Smooth muscle cell (in vitro differentiated cells): ENCODE data around the gene USP15. TPM values are rescaled to one million over a fixed set of nuclear protein-coding genes. Genes with fewer than 3 reads are reported as not detected.
"Not testable (repeated sequence)": the region's sequence is repeated elsewhere in the genome, so short reads cannot be mapped to it uniquely, and the experiment has no call there.

Experiments
- DNase-seq: peaks from one replicate; lab custom pipeline; 2025; ENCODE audit not compliant: unreplicated experiment; lab: John Stamatoyannopoulos, UW
- H2AFZ ChIP-seq: fragments of 200-600 bp; sonication (generic); 2 replicates; pipeline ENCODE4 v1.6.0; 2016; ENCODE audit warnings: antibody characterized with exemption, low read depth, mild to moderate bottlenecking
- H3F3A ChIP-seq: fragments of 200-600 bp; sonication (generic); 2 replicates; pipeline ENCODE4 v1.6.0; 2017; ENCODE audit warnings: antibody characterized with exemption, low read depth
- H3K27ac ChIP-seq: fragments of 200-600 bp; sonication (generic); 2 replicates; pipeline ENCODE4 v1.5.1; 2016; ENCODE audit warnings: low read depth, mild to moderate bottlenecking
- H3K27me3 ChIP-seq: fragments of 200-600 bp; sonication (generic); 2 replicates; pipeline ENCODE4 v1.6.1; 2016; ENCODE audit warnings: low read depth, mild to moderate bottlenecking
- H3K36me3 ChIP-seq: fragments of 200-600 bp; sonication (generic); 2 replicates; pipeline ENCODE4 v1.5.1; 2016; ENCODE audit warnings: low read depth
- H3K4me1 ChIP-seq: fragments of 200-600 bp; sonication (generic); 2 replicates; pipeline ENCODE4 v1.5.1; 2016; ENCODE audit warnings: low read depth
- H3K4me2 ChIP-seq: fragments of 200-600 bp; sonication (generic); 2 replicates; pipeline ENCODE4 v1.6.0; 2016; ENCODE audit warnings: mild to moderate bottlenecking
- H3K4me3 ChIP-seq: fragments of 200-600 bp; sonication (generic); 2 replicates; pipeline ENCODE4 v1.5.1; 2016; ENCODE audit warnings: mild to moderate bottlenecking
- H3K79me2 ChIP-seq: fragments of 200-600 bp; sonication (generic); 2 replicates; pipeline ENCODE4 v1.6.0; 2016; ENCODE audit warnings: low read depth, mild to moderate bottlenecking
- H3K9ac ChIP-seq: fragments of 200-600 bp; sonication (generic); 2 replicates; pipeline ENCODE4 v1.6.0; 2016; ENCODE audit warnings: low read depth
- H3K9me3 ChIP-seq: fragments of 200-600 bp; sonication (generic); replicated peaks from 2 replicates; pipeline ENCODE4 v1.5.1; 2016; ENCODE audit warnings: low read depth
- H4K20me1 ChIP-seq: fragments of 200-600 bp; sonication (generic); 2 replicates; pipeline ENCODE4 v1.6.0; 2016; ENCODE audit warnings: low read depth
- CTCF ChIP-seq: fragments of 200-600 bp; sonication (generic); IDR thresholded peaks from 2 replicates; pipeline ENCODE4 v1.5.1; 2017; ENCODE audit warnings: borderline replicate concordance, mild to moderate bottlenecking, antibody characterized with exemption; ENCODE audit not compliant: insufficient read depth, poor library complexity, severe bottlenecking
- WGBS: methylation state at CpG from one replicate; pipeline ENCODE4 v1.1.7; 2016; ENCODE audit warnings: low lambda C conversion rate; 5-methylcytosine and 5-hydroxymethylcytosine counted together
- polyA plus RNA-seq: library from polyadenylated mRNA; unstranded; fragments of >200 nt; fragmentation: Nextera tagmentation; extraction: Ambion mirVana; gene quantifications from 2 replicates; pipeline ENCODE4 v1.2.1, GENCODE V29; 2016
- total RNA-seq: library from RNA; depleted of rRNA; stranded (reverse); fragments of >200 nt; gene quantifications from 2 replicates; pipeline ENCODE4 v1.2.3, GENCODE V29; 2014

Gene USP15
- total and polyA plus RNA-seq, 2 experiments from 2014 or later = 28.7 to 53.5 TPM

- DNase-seq = no peak
- no peaks in the 10 kb centered on the region for H3K27me3 ChIP-seq
- peaks cover 14% of the 10 kb centered on the region for H3K79me2 ChIP-seq
- H3K9ac ChIP-seq = no peak overlapping the region
- no peak overlapping the region for H3K27ac ChIP-seq
- H3K4me1 ChIP-seq = no peaks in the 10 kb centered on the region
- no peaks in the 10 kb centered on the region for H3K9me3 ChIP-seq
- WGBS = 70% methylated on average over 2 of the region's 2 CpGs
- no peak overlapping the region for H3K4me3 ChIP-seq
- H3K36me3 ChIP-seq = no peaks in the 10 kb centered on the region
- H2AFZ ChIP-seq = no peak overlapping the region
- TF ChIP-seq CTCF = no peak
- H3K4me2 ChIP-seq = no peak overlapping the region
- H3F3A ChIP-seq = no peaks in the 10 kb centered on the region
- H4K20me1 ChIP-seq = peaks cover 4% of the 10 kb centered on the region
Measured at GRCh38 chr12:62350554-62350953, 90.3 kb downstream of the USP15 start.

DNA sequence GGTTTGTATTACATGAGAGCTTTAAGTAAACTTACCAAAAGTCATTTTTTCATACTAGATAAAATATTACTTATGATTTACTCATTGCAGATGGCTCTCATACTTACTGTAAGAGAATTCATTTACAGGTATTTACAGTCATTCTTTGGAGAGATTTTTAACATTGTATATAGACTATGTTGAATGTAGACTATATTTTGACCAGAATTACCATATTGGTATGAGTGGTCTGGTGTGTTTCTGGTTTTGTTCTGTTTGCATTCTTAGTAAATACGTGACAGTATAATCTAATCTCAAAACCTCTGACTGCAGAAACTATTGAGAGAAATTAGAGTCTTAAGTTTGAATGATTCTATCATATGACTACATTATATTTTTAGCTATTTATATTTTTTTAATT, 91.1 kb downstream of the USP15 start:
- H3K27me3 ChIP-seq = no peaks in the 10 kb centered on the region
- no peaks in the 10 kb centered on the region for H3K9me3 ChIP-seq
- no peak for TF ChIP-seq CTCF
- no peak overlapping the region for H3K4me2 ChIP-seq
- no peak overlapping the region for H3K4me3 ChIP-seq
- peaks cover 4% of the 10 kb centered on the region for H4K20me1 ChIP-seq
- no peak overlapping the region for H3K9ac ChIP-seq
- H3K79me2 ChIP-seq = peaks cover 14% of the 10 kb centered on the region
- no peaks in the 10 kb centered on the region for H3K36me3 ChIP-seq
- H3K4me1 ChIP-seq = no peaks in the 10 kb centered on the region
- H2AFZ ChIP-seq = no peak overlapping the region
- WGBS = 77% methylated on average over 1 of the region's 1 CpG
- no peak overlapping the region for H3K27ac ChIP-seq
- no peaks in the 10 kb centered on the region for H3F3A ChIP-seq
- no peak for DNase-seq

DNA sequence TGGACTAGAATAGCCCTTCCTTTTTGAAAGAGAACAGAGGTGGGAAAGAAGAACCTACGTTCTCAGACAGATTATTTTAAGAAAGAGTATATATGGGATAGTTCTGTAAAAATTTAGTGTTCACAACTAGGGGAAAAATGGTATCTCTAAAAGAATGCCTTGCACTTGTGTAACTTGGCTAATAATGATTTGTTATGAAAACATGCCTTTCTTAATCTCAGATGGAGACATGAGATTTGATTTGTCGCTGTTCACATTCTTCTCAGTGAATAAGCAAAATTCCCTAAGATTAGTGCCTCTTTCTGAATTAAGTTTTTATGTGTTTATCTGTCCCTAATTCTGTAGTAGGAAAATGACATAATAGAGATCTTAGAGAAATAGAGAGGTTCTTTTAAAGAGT, 100.8 kb downstream of the USP15 start:
- Histone ChIP-seq H3K9ac (no peak overlapping the region), H2AFZ (no peak overlapping the region), H4K20me1 (peaks cover 16% of the 10 kb centered on the region), H3K9me3 (no peaks in the 10 kb centered on the region), H3K36me3 (no peaks in the 10 kb centered on the region), H3K27me3 (no peaks in the 10 kb centered on the region), H3K79me2 (peaks cover 8% of the 10 kb centered on the region), H3F3A (no peaks in the 10 kb centered on the region), H3K4me1 (no peaks in the 10 kb centered on the region), H3K4me2 (no peak overlapping the region), H3K27ac (no peak overlapping the region), H3K4me3 (no peak overlapping the region)
- DNase-seq = no peak
- WGBS = 75% methylated on average over 2 of the region's 2 CpGs
- no peak for TF ChIP-seq CTCF

- over 99% methylated on average over 4 of the region's 4 CpGs for WGBS
- Histone ChIP-seq H3K79me2 (peaks cover 15% of the 10 kb centered on the region), H3F3A (no peaks in the 10 kb centered on the region), H3K27me3 (no peaks in the 10 kb centered on the region), H3K4me2 (no peak overlapping the region), H4K20me1 (peaks cover 13% of the 10 kb centered on the region), H2AFZ (no peak overlapping the region), H3K27ac (no peak overlapping the region), H3K9me3 (no peaks in the 10 kb centered on the region), H3K4me1 (no peaks in the 10 kb centered on the region), H3K9ac (no peak overlapping the region), H3K36me3 (no peaks in the 10 kb centered on the region), H3K4me3 (no peak overlapping the region)
- TF ChIP-seq CTCF = no peak
- no peak for DNase-seq
Measured at GRCh38 chr12:62363506-62363905, 103.3 kb downstream of the USP15 start.

DNA sequence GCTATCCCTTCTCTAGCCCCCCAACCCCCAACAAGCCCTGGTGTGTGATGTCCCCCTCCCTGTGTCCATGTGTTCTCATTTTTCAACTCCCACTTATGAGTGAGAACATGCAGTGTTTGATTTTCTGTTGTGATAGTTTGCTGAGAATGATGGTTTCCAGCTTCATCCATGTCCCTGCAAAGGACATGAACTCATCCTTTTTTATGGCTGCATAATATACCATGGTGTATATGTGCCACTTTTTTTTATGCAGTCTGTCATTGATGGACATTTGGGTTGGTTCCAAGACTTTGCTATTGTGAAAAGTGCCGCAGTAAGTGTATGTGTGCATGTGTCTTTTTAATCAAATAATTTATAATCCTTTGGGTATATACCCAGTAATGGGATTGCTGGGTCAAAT, 104.5 kb downstream of the USP15 start:
- Histone ChIP-seq H3K79me2 (peaks cover 15% of the 10 kb centered on the region), H4K20me1 (peaks cover 15% of the 10 kb centered on the region)
- H3K27me3 ChIP-seq, H3K4me2 ChIP-seq, H3K4me1 ChIP-seq, DNase-seq, H3K27ac ChIP-seq, H2AFZ ChIP-seq, H3K9me3 ChIP-seq, H3K9ac ChIP-seq, H3F3A ChIP-seq, H3K4me3 ChIP-seq, H3K36me3 ChIP-seq: not testable (repeated sequence)
- 100% methylated on average over 1 of the region's 1 CpG for WGBS

- not testable (repeated sequence) for H3K9me3 ChIP-seq, H3K4me3 ChIP-seq, H3K4me1 ChIP-seq, H3F3A ChIP-seq, H3K4me2 ChIP-seq, H2AFZ ChIP-seq, DNase-seq, H3K27me3 ChIP-seq, H3K27ac ChIP-seq, H3K36me3 ChIP-seq, H3K9ac ChIP-seq
- WGBS = 97% methylated on average over 1 of the region's 1 CpG
- Histone ChIP-seq H3K79me2 (peaks cover 15% of the 10 kb centered on the region), H4K20me1 (peaks cover 15% of the 10 kb centered on the region)
Measured at GRCh38 chr12:62365846-62366245, 105.6 kb downstream of the USP15 start.
